Measurements from ENCODE around the gene MEN1.

Gene MEN1

DNA sequence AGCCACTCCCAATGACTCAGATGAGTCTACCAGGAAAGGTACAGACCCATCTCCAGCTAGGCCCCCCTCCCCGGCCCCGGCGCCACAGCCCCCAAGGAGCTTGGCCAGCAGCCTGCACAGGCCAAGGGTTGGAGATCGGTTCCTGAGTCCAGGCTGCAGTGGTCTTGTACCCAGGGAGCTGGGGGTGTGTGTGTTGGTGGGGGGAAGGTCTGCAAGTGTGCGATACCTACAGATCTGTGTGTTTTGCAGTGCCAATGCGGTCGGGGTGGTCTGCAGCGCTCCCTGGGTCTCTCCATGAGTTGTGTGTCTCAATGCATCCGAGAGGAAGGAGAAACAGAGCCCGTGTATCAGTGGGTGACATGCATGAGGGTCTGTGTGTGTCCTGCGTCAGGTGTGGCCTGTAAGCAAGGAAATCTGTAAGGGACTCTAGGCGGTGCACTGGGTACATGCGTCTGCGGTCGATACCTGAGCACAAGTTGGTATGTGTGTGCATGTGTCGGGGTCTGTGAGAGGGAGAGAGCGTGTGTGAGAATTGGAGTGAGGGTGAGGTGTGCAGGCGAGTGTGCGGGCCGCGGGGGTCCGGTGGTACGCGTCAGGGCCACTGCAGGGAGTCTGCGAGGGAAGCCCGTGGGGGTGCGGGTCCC lies 33.5 kb upstream of the MEN1 start:
- Histone ChIP-seq H3K4me3 (ENCODE audit: low read depth, low read length) (peak overlapping the region; percentile 50), H3K27ac (ENCODE audit: extremely low read depth, low read depth, low read length) (no peak overlapping the region; the same call in 1 of the 2 replicates), H3K4me1 (ENCODE audit: control insufficient read depth, insufficient read depth, low read length) (no peaks in the 10 kb centered on the region; the same call in 1 of the 2 replicates), H3K9me3 (ENCODE audit: control insufficient read depth, insufficient read depth, low read depth, low read length) (no peaks in the 10 kb centered on the region), H3K36me3 (ENCODE audit: control insufficient read depth in 2 of 2, insufficient read depth in 1 of 2, low read length in 2 of 2) (peaks cover 0 to 3% of the 10 kb centered on the region in 2 experiments; a peak in 1 of 3 replicates)
- TF ChIP-seq ZNF837 (tag by site-specific recombination; IDR thresholded peaks at IDR 0.05): no peak
- TF ChIP-seq, protein P1, sequence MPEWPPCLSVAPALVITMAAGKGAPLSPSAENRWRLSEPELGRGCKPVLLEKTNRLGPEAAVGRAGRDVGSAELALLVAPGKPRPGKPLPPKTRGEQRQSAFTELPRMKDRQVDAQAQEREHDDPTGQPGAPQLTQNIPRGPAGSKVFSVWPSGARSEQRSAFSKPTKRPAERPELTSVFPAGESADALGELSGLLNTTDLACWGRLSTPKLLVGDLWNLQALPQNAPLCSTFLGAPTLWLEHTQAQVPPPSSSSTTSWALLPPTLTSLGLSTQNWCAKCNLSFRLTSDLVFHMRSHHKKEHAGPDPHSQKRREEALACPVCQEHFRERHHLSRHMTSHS (tag by site-specific recombination; IDR thresholded peaks at IDR 0.05): no peak
- TF ChIP-seq ZFHX2 (tag by site-specific recombination; conservative IDR thresholded peaks at IDR 0.05): peak; percentile 29; the same call in 1 of the 2 replicates
- peak; percentile 79 for TF ChIP-seq GLIS2 (tag by site-specific recombination; IDR thresholded peaks at IDR 0.05)
- TF ChIP-seq KLF8 (tag by site-specific recombination; IDR thresholded peaks at IDR 0.05): no peak
- TF ChIP-seq ZIC2 (tag by site-specific recombination; IDR thresholded peaks at IDR 0.05): peak; percentile 96
- TF ChIP-seq ZNF600 (tag by site-specific recombination; IDR thresholded peaks at IDR 0.05): peak; percentile 50; the same call in 1 of the 2 replicates
- peak; percentile 41 for TF ChIP-seq ZNF629 (tag by site-specific recombination; IDR thresholded peaks at IDR 0.05)
- no peak for TF ChIP-seq ZNF146 (tag by site-specific recombination; IDR thresholded peaks at IDR 0.05)
- TF ChIP-seq, protein P2, sequence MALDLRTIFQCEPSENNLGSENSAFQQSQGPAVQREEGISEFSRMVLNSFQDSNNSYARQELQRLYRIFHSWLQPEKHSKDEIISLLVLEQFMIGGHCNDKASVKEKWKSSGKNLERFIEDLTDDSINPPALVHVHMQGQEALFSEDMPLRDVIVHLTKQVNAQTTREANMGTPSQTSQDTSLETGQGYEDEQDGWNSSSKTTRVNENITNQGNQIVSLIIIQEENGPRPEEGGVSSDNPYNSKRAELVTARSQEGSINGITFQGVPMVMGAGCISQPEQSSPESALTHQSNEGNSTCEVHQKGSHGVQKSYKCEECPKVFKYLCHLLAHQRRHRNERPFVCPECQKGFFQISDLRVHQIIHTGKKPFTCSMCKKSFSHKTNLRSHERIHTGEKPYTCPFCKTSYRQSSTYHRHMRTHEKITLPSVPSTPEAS (tag by site-specific recombination; IDR thresholded peaks at IDR 0.05): no peak
- TF ChIP-seq GLIS1 (tag by site-specific recombination; IDR thresholded peaks at IDR 0.05): peak; percentile 82
- TF ChIP-seq, protein P3, sequence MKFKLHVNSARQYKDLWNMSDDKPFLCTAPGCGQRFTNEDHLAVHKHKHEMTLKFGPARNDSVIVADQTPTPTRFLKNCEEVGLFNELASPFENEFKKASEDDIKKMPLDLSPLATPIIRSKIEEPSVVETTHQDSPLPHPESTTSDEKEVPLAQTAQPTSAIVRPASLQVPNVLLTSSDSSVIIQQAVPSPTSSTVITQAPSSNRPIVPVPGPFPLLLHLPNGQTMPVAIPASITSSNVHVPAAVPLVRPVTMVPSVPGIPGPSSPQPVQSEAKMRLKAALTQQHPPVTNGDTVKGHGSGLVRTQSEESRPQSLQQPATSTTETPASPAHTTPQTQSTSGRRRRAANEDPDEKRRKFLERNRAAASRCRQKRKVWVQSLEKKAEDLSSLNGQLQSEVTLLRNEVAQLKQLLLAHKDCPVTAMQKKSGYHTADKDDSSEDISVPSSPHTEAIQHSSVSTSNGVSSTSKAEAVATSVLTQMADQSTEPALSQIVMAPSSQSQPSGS (tag by site-specific recombination; IDR thresholded peaks at IDR 0.05; ENCODE audit: low read depth): no peak
- TF ChIP-seq, protein P4, sequence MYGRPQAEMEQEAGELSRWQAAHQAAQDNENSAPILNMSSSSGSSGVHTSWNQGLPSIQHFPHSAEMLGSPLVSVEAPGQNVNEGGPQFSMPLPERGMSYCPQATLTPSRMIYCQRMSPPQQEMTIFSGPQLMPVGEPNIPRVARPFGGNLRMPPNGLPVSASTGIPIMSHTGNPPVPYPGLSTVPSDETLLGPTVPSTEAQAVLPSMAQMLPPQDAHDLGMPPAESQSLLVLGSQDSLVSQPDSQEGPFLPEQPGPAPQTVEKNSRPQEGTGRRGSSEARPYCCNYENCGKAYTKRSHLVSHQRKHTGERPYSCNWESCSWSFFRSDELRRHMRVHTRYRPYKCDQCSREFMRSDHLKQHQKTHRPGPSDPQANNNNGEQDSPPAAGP (tag by site-specific recombination; IDR thresholded peaks at IDR 0.05): peak; percentile 24; the same call in 1 of the 2 replicates
- peak; percentile 33; the same call in 1 of the 2 replicates for TF ChIP-seq ZBTB7A (tag by site-specific recombination; IDR thresholded peaks at IDR 0.05; ENCODE audit: low read depth)
- no peak for TF ChIP-seq HOXC10 (CRISPR knock-in tag; IDR thresholded peaks at IDR 0.05)
- TF ChIP-seq EGR2 (tag by site-specific recombination; IDR thresholded peaks at IDR 0.05; ENCODE audit: low read depth): no peak
- 0 out of 2 replicates have a peak, but pooled peaks have one; percentile 55 for TF ChIP-seq ZNF391 (tag by site-specific recombination; IDR thresholded peaks at IDR 0.05; ENCODE audit: borderline replicate concordance, low read depth)
- TF ChIP-seq SP3 (tag by site-specific recombination; IDR thresholded peaks at IDR 0.05): no peak
- TF ChIP-seq ZNF121 (tag by site-specific recombination; IDR thresholded peaks at IDR 0.05): no peak
- 0 out of 2 replicates have a peak, but pooled peaks have one; percentile 36 for TF ChIP-seq ZBTB17 (tag by site-specific recombination; IDR thresholded peaks at IDR 0.05)
- no peak for TF ChIP-seq ZNF701 (tag by site-specific recombination; IDR thresholded peaks at IDR 0.05)
- TF ChIP-seq ZNF2 (tag by site-specific recombination; IDR thresholded peaks at IDR 0.05): peak; percentile 45; the same call in 1 of the 2 replicates
- TF ChIP-seq ZBTB20 (tag by site-specific recombination; IDR thresholded peaks at IDR 0.05): peak; percentile 13; the same call in 1 of the 2 replicates
- no peak for TF ChIP-seq SCRT1 (tag by site-specific recombination; IDR thresholded peaks at IDR 0.05; ENCODE audit: borderline replicate concordance)
- no peak for TF ChIP-seq ZSCAN23 (tag by site-specific recombination; IDR thresholded peaks at IDR 0.05)
- TF ChIP-seq ZEB2 (tag by site-specific recombination; IDR thresholded peaks at IDR 0.05): peak; percentile 25; the same call in 1 of the 2 replicates
- no peak for TF ChIP-seq ZNF654 (tag by site-specific recombination; IDR thresholded peaks at IDR 0.05; ENCODE audit: low read depth)
- 0 out of 2 replicates have a peak, but pooled peaks have one; percentile 21 for TF ChIP-seq ZNF843 (tag by site-specific recombination; IDR thresholded peaks at IDR 0.05)
- ChIA-PET POLR2A (interaction anchor here (0.6 to 1.5 kb wide), 8 partner anchors 9 to 290 kb away, joined by 3 to 9 read pairs (median 3); partner anchors contain the start of genes MEN1, SF1 and ZNHIT2), CTCF (interaction anchor here (0.7 to 2.0 kb wide), 9 partner anchors 10 to 254 kb away, joined by 3 to 5 read pairs (median 4); no protein-coding TSS in a partner anchor)

Measured in HEK293 (cell line).